Measurements from ENCODE around the gene SPSB1.

- TF ChIP-seq TEAD4 (IDR thresholded peaks at IDR 0.05) (no peak), ZBTB7A (IDR thresholded peaks at IDR 0.05; ENCODE audit: low read depth) (no peak), EP300 (IDR thresholded peaks at IDR 0.05; ENCODE audit: borderline replicate concordance) (no peak), CREB1 (IDR thresholded peaks at IDR 0.05; ENCODE audit: low read depth) (no peak), YY1 (IDR thresholded peaks at IDR 0.05; ENCODE audit: low read depth) (no peak)
These were observed 97.3 kb downstream of the SPSB1 start for GRCh38 chr1:9389968-9390367.
